Measurements from ENCODE around the gene MYRF.

The MYRF gene

DNA sequence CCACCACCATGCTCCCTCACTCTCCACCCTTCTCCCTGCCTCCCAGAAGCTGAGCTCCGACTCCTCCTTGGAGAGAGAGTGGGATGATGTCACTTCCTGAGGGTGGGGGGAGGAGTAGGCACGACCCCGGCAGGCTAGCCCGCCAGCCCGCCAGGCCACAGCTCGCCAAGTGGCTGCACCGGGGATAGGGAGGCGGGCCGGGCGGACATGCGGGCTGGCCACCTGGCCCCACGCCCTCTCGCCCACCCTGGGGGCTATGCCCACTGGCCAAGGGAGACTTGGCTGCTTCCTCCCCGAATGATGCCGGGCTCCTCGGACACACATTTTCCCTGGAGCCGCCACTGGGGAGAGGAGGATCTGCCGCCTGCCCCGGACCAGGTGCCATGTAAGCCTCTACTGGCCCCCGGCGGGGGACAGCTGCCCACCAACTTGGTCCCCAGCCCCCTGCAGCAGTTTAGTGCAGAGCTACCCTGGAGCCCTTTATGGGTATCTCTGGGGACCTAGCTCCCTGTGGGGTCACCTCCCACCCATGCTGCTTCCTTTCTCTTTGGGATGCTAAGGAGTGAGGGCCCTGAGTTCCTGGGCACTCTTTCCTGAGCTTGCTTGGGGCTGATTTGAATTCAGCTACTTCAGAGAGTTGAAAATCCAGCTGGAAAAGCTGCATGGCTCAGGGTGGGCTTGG is 33.7 kb upstream of the MYRF start:
- DNase-seq (ENCODE audit: low read depth, low spot score): no peak

DNA sequence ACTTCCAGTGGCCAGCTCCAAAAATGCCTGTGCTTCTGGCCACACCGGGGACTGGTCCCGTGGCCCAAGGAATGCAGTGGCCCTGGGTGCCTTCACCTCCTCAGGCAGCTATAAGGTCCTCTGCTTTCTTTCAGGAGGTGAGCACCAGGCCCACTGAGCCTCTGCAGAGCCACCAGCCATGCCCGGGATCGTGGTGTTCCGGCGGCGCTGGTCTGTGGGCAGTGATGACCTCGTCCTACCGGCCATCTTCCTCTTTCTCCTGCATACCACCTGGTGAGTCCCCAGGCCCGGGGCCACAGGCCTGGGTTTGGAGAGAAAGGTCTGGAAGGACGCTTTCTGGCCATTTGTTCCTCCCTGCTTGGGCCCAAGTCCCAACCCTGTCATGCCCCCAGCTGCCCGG is 32.5 kb upstream of the MYRF start:
- no peak for DNase-seq (ENCODE audit: low read depth, low spot score)

DNA sequence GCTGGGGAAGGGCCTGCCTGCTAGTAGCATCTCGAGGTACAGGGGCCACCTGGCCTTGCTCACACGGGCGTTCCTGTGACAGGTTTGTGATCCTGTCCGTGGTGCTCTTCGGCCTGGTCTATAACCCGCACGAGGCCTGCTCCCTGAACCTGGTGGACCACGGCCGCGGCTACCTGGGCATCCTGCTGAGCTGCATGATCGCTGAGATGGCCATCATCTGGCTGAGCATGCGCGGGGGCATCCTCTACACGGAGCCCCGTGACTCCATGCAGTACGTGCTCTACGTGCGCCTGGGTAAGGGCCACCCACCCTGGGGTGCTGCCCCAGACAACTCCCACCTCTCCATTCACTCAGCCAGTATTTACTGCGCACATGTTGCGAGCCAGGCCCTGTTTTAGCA is 31.8 kb upstream of the MYRF start:
- no peak for DNase-seq (ENCODE audit: low read depth, low spot score)

DNA sequence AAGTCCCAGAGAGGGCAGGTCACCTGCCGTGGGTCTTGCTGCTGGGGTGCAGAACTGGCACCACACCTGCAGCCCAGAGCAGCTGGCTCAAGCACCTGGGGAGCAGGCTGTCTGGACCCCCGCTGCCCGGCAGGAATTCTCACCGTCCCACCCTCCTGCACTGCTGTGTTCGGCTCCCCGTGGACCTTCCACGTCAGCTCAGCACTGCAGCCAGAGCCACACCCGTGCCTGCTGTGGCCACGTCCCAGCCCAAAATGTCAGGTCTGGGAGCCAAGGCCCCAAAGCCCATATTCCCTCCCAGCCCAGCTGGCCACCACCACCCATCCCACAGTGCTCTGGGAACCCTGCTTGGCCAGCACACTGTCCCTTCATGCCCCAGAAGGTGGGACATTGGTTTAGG is 28.0 kb upstream of the MYRF start:
- no peak for DNase-seq (ENCODE audit: low read depth, low spot score)

DNA sequence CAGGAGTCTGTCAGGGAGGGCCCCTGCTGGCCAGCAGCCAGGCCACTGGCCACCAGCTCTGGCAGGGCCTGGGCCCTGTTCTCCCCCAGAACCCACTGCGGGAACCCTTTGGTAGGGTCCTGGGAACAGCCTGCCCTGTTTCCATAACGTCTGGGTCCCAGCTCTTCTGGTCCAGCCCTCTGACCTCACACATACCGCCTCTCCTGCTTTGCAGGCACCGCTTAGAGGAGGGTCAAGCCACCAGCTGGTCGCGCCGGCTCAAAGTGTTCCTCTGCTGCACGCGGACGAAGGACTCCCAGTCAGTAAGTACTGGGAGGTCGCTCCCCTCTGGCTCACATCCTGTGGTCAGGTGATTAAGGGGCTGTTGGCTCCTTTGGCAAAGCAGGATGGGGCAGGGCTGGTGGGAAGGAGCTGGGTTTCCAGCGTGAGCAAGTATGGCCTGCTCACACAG is 26.6 kb upstream of the MYRF start:
- peak; percentile 49 for DNase-seq (ENCODE audit: low read depth, low spot score)

DNA sequence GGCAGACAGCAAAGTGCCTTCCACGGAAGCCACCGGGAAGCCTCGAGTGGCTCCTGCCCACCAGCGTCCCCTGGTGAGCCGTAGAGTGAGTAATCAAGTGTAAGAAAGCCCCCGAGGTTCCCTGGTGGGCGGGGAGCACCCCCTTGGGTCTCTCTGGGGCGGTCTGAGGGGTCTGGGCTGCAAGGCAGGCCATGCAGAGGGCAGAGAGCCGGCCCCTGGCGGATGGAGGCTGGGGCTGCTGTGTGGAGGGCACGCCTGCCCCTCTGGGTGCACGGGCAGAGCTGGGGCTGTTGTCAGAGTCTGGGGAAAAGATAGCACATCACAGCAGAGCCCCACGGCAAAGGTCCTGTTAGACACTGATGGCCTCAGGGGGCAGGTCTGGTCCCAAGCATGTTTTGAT is 25.7 kb upstream of the MYRF start:
- DNase-seq (ENCODE audit: low read depth, low spot score): no peak

DNA sequence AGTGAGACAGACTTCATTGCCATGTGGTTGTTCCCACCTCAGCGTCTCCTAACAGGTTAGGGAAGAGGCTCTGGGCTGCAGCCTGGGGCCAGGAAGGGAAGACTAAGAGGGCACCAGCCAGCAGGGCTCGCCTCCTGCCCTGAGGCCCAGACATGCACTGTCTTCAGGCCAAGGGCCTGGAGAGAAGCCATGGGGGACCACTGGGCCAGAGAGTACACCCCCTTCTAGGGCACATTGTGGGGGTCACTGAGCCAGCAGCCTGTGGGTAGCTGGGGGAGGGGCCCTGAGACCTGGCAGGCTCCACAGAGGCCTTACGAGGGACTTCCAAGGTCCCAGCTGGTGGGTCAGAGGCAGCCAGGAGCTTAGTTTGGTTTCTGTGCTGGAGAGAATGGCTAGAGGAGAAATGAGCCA is 25.0 kb upstream of the MYRF start:
- DNase-seq (ENCODE audit: low read depth, low spot score): no peak

DNA sequence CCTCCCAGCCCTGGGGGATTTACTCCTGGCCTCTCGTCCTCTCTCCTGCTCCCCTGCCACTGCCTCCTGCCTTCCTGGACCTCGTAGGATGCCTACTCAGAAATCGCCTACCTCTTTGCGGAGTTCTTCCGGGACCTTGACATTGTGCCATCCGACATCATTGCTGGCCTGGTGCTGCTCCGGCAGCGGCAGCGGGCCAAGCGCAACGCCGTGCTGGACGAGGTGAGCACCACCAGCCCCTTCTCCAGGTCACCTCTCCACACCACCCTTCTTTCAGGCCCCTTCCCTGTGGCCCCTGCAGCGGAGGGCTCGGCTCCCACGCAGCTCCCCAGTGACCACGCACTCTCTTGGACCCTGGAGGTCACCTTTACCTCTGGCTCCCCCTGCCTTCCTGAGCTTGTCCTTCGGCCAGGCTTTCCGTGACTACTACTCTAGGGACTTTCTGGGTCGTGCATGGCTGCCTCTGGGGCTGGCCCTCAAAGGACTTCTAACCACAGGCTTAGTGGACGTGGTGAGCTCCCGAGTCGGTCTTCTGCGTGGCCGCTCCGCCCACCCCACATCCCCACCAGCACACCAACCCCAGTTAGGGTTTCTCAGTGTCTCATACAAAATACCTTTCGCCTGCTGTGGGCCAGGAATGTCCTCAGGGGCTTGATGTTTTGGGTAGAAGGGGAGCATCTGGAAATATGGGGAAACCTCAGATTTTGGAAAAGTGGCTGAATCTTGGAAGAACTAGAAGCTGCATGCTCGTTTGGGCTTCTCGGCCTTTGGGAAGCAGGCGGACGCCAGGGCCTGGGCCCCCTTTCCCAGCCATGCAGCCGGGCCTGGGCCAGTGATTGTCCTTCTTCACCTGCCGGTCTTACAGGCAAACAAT is 24.1 kb upstream of the MYRF start:
- no peak for DNase-seq (ENCODE audit: low read depth, low spot score)

DNA sequence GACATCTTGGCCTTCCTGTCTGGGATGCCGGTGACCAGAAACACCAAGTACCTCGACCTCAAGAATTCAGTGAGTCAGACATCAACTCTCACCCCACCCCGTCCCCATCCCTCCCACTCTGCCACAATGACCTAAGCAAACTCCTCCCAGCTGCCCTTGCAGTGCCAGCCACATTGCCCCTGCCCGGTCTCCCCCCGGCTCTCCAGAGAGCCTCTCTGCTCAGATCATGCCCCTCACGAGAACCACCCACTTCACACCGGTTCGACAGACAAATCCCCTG is 23.6 kb upstream of the MYRF start:
- no peak for DNase-seq (ENCODE audit: low read depth, low spot score)

DNA sequence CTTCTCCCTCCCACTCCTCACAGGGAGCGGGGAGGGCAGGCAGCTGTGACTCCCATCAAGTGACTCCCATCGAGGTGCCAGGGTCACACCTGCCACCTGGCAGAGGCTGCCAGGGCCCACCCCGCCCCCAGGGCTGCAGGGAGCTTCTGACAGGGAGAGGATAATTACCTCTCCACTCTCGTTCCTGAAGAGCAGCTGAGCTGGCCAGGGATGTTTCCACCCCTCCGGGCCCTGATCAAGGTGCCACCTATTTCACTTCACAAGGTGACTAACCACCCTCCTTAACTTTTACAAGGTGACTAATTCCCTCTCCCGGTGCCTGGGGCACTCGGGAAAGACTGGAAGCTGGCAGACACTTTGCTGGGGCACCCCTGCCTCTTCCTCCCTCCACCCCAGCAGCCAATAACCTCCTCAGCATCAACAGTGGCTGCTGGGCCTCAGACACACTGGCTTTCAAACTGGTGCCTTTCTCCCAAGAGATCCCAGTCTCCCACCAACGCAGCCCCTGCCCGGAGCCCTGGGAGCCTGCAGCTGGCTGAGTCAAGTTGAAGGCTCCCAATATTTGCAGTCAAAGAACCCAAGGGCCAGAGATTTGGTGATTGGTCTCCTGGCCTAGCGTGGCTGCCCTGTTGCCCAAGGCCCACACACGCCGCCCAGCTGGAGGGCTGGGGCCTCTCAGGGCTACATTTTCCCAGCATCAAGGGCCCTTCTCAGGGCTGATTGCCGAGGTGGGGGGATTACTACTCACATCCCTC is 22.0 kb upstream of the MYRF start:
- DNase-seq (ENCODE audit: low read depth, low spot score): no peak

DNA sequence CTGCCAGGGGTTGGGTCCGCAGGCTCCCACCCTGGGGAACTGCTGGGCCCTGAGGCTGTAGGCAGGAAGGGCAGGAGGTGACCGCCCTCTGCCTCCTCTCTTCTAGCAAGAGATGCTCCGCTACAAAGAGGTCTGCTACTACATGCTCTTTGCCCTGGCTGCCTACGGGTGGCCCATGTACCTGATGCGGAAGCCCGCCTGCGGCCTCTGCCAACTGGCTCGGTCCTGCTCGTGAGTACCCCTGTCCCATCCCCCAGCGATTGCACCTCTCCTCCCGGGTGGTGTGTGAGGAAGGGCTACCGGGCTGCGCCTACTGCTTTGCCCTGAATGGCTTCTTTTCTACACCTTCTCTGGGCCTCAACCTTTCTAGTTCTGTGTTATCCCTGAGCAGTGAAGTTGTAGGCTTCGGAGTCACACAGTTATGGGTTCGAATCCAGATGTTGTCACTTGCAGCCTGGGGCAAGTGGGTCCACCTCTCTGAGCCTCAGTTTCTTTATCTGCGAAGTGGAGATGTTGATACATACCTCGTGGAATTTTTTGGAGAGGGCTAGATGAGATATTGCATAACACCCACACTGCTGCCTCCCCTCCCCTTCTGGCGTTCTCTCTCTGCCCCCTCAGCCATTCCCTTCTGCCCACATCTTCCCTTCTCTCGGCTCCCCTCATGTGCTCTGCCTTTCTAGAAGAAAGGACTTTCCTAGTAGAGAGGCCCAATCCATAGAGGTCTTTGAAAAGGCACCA is 21.1 kb upstream of the MYRF start:
- no peak for DNase-seq (ENCODE audit: low read depth, low spot score)

DNA sequence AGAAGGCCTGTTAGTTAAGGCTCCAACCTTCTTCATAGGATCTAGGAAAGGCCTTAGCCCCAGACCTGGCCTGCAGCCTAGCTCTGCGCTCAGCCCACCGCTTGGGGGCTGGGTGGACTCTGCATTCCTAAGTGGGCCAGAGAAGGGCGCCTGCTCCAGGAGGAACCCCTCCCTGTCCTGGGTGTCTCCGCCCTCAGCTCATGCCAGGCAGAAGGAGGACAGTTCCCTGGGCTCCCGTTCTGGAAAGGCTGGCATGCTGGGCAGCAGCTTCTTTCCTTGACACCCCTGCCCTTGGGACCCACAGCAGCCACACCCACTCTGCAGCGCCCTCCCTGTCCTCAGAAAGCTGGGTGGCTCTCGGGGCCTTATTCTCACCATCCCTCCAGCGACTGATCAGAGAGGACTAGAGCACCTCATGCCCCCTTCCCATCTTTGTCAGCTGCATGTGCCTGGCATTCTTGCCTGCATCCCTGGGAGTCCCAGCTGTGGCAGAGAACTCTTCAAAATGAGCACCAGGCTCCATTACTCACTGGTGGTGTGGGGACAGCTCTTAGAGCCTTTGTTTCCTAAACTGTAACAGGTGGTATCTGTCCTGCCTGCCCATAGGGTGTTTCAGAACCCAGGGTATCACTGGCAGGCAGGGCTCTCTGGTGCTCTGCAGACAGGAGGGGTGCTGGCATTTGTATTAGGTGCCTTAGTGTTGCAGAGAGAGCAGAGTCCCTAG is 20.3 kb upstream of the MYRF start:
- DNase-seq (ENCODE audit: low read depth, low spot score): no peak

DNA sequence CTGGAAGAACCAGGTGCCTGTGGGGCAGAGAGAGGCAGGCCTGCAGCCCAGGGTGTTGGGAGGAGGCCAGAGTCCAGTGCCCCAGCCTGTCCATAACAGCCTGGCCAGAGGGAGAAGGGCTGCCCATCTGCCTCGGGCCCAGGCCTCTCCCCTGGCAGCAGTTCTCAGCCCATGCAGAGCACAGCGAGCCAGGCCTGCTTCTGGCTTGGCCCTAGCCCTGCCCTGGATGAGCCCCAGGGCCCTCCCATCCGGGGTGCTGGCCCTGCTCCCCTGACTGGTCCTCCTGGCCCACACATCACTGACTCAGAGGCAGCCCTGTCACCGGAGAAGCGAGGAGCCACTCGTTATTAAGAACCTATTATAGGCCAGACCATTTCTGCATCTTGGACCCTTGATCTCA is 19.7 kb upstream of the MYRF start:
- DNase-seq (ENCODE audit: low read depth, low spot score): no peak

DNA sequence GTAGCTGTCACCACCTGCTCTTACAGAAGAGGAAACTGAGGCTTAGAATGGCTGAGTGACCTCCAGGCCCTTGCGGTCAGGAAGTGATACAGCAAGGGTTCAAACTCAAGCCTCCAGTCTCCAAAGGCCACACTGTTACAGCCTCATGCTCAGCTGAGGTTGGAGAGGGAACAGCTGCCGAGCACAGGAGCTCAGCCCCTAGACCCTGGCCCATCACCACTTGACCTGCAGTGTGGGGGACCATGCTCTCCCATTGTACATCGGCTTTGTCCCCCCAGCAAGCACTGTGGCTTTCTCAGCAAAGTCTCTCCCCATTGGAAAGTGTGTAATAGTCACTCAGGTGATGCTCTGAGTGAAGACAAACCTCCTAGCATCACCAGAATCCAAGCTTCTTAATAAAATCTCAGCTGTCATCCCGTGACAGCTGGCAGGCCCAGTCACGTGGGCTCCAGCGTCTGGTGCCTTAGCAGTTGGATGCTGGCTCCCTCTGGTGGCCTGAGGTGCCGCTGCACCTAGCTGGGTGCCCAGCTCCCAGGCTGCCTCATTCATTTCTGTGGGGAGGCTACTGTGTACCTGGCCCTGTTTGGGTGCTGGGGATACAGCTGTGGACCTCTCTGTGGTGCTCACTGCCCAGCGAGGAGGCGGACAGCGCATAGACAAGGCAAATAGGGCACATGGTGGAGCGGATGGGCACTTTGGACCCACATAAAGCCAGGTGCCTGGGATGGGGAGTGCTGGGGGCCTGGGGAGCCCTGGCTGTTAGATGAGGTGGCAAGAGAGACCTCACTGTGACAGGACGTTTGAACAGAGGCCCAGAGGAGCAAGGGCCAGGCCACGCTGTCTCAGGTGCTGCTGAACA is 19.1 kb upstream of the MYRF start:
- no peak for DNase-seq (ENCODE audit: low read depth, low spot score)

DNA sequence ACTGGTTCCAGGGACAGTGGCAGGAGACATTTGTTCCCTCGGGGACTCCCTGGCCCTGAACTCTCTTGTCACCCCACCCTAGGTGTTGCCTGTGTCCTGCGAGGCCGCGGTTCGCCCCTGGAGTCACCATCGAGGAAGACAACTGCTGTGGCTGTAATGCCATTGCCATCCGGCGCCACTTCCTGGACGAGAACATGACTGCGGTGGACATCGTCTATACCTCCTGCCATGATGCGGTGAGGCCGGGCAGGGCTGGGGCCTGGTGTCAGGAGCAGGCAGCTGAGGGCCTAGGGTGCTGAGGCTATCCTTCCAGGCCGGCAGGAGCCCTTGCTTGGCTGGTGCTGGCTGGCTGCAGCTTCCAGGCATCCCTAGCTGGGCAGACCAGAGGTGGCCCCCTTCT is 17.7 kb upstream of the MYRF start:
- no peak for DNase-seq (ENCODE audit: low read depth, low spot score)

DNA sequence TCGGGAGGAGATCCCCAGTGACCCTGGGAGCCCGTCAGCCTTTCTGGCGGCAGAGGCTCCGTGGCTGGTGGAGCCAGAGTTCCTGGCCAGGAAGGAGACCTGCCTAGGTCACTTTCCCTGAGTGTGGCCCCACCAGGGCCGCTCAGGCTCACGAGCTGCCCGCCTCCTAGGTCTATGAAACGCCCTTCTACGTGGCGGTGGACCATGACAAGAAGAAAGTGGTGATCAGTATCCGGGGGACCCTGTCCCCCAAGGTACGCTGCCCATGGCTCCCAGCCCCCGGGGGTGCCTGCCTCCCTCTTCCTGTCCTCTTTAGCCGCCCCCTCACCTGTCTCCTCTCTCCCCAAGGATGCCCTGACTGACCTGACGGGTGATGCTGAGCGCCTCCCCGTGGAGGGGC is 17.0 kb upstream of the MYRF start:
- no peak for DNase-seq (ENCODE audit: low read depth, low spot score)

DNA sequence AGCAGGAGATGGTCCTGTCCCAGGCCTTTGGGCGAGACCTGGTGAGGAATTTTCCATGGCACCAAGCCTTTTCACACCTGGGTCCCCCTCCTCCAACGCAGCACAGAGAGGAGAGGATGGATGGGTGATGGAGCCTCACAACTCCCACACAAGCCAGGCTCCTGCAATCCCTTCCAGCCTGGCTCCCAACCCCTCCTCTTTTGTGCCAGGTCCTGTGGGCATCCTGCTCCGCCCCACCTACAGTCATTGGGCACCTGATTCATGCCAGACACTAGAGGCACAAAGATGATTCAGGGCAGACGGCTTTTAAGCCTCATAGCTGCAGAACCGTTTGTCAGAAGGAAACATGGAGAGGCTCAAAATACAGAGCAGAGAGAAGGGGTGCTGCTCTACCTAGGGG is 16.1 kb upstream of the MYRF start:
- DNase-seq (ENCODE audit: low read depth, low spot score): no peak

DNA sequence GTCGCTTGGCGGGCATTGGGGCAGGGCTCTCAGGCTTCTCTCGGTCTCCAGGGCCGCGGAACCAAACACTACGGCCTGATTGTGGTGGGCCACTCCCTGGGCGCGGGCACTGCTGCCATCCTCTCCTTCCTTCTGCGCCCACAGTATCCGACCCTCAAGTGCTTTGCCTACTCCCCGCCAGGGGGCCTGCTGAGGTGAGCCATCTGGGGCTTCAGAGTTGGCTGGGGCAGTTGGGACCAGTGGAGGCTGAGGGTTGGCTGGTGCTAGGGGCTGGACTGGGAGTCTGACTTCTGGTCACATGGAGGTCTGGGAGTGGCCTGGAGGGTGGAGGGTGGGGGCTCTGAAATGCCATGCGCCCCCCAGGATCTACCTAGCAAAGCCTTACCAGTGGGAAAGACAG is 15.3 kb upstream of the MYRF start:
- no peak for DNase-seq (ENCODE audit: low read depth, low spot score)

DNA sequence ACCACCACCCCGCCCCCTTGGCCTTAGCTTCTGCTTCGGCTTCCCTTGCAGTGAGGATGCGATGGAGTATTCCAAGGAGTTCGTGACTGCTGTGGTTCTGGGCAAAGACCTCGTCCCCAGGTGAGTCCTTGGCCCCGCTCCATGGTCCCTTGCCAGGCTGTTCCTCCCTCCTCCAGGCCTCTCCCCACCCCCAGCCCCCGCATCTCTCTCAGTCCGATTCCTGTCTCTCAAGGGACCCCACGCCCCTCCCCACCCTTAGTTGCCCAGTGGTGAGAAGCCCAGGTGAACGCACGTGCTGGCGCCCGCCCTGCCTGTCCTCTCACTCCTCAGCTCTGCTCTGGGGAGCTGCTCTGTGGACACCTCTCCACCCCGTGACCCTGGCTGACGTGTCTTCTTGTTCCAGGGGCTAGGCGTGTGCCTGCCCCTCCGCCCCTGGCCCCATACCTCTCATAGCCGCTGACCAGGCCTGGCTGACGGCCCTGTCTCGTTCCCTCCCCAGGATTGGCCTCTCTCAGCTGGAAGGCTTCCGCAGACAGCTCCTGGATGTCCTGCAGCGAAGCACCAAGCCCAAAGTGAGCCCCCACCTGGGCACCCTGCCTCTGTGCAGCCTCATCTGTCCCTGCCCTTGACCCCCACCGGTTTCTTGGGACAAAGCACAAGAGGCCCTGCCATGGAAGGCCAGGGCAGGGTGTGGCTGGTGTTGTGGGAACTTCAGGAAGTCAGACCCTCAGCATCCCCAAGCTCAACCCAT is 14.6 kb upstream of the MYRF start:
- no peak for DNase-seq (ENCODE audit: low read depth, low spot score)

DNA sequence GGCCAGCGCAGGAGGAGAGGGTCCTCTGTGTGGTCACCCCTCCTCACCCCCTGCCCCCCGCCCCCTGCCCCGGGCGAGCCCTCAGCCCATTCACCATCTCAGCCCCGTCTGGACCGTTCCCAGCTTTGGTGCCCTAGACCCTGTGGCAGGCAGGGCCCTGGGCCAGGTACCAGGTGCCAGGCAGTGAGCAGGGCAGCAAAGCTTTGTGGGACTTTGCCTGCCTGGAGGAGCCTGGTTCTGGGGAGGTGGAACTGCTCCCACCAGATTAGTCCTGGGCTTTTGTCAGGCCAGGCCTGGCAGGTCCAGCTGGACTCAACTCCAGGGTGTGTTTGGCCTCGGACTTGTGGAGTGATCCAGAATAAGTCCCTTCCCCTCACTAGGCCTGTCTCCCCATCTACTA is 13.7 kb upstream of the MYRF start:
- DNase-seq (ENCODE audit: low read depth, low spot score): no peak
